ENCODE measurements around the gene GAGE12G. TPM values are rescaled to one million over a fixed set of nuclear protein-coding genes. Genes with fewer than 3 reads are reported as not detected.
"Not testable (repeated sequence)": the region's sequence is repeated elsewhere in the genome, so short reads cannot be mapped to it uniquely, and the experiment has no call there.

GAGE12G gene
- total RNA-seq, 1 experiment from 2014 or later: not detected

DNA sequence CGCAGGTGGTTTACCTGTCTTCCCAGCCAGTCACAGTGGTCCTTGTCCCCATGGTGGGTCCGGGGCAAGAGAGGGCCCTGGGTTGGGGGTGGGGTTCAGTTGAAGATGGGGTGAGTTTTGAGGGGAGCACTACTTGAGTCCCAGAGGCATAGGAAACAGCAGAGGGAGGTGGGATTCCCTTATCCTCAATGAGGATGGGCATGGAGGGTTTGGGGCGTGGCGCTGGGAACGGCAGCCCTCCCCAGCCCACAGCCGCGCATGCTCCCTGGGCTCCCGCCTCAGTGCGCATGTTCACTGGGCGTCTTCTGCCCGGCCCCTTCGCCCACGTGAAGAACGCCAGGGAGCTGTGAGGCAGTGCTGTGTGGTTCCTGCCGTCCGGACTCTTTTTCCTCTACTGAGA, 28.8 kb upstream of the GAGE12G start, which contains the start of gene GAGE12D:
TSS of gene GAGE12D (plus strand) at position 301 of the 400 bp plus-strand sequence. CDS start 1,155 bp downstream, outside the sequence.
- WGBS (ENCODE audit: extremely low coverage, insufficient read length, low lambda C conversion rate): no CpG with 5 or more reads among the region's 16 CpGs
- H3K23ac ChIP-seq (ENCODE audit: insufficient read length, low read depth, low read length); H3K4ac ChIP-seq (ENCODE audit: low read depth, low read length); H3K14ac ChIP-seq (ENCODE audit: insufficient read depth, low read length); H2BK15ac ChIP-seq (ENCODE audit: low read depth, low read length); H3K4me2 ChIP-seq (ENCODE audit: insufficient read depth, insufficient read length, low read length); DNase-seq; H3K79me1 ChIP-seq (ENCODE audit: insufficient read depth, low read depth, low read length, poor library complexity, severe bottlenecking); H3K27me3 ChIP-seq (ENCODE audit: insufficient read depth, low read length); H3K9me3 Mint-ChIP-seq; H3K23me2 ChIP-seq (ENCODE audit: insufficient read length, low read depth, low read length, poor library complexity, severe bottlenecking); H3K9me3 ChIP-seq (ENCODE audit: control insufficient read depth, low read depth, low read length); H3K18ac ChIP-seq (ENCODE audit: insufficient read length, low read depth, low read length); H3T11ph ChIP-seq (ENCODE audit: low read length); H3K27ac ChIP-seq (ENCODE audit: insufficient read length, low read depth, low read length); H3K4me3 Mint-ChIP-seq; H2AK5ac ChIP-seq (ENCODE audit: insufficient read length, low read length); H3K27me3 Mint-ChIP-seq (ENCODE audit: low read depth); H3K27ac Mint-ChIP-seq; H4K5ac ChIP-seq (ENCODE audit: insufficient read length, low read depth, low read length); H3K79me2 ChIP-seq (ENCODE audit: insufficient read depth, low read length); H3K36me3 Mint-ChIP-seq (ENCODE audit: insufficient read depth in 1 of 3, low read depth in 3 of 3); H4K8ac ChIP-seq (replicated peaks; ENCODE audit: insufficient read length, low read depth, low read length); H4K20me1 ChIP-seq (ENCODE audit: control insufficient read depth, insufficient read depth, insufficient read length); H3K4me1 Mint-ChIP-seq; H3K4me1 ChIP-seq (ENCODE audit: insufficient read depth, low read length); H2AFZ ChIP-seq (ENCODE audit: low read length); H4K91ac ChIP-seq (ENCODE audit: insufficient read length, low read depth, low read length); H3K9ac ChIP-seq (ENCODE audit: extremely low read depth, insufficient read length, low read length); H3K56ac ChIP-seq (ENCODE audit: insufficient read length, low read depth, low read length); H2BK120ac ChIP-seq (ENCODE audit: low read depth, low read length, poor library complexity, severe bottlenecking); H2BK12ac ChIP-seq (ENCODE audit: insufficient read length, low read depth, low read length); H2BK5ac ChIP-seq (ENCODE audit: insufficient read length, low read length); H2BK20ac ChIP-seq (ENCODE audit: low read depth, low read length, poor library complexity, severe bottlenecking): not testable (repeated sequence)

DNA sequence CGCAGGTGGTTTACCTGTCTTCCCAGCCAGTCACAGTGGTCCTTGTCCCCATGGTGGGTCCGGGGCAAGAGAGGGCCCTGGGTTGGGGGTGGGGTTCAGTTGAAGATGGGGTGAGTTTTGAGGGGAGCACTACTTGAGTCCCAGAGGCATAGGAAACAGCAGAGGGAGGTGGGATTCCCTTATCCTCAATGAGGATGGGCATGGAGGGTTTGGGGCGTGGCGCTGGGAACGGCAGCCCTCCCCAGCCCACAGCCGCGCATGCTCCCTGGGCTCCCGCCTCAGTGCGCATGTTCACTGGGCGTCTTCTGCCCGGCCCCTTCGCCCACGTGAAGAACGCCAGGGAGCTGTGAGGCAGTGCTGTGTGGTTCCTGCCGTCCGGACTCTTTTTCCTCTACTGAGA, 19.2 kb upstream of the GAGE12G start, which contains the start of gene GAGE12E:
TSS of gene GAGE12E (plus strand) at position 301 of the 400 bp plus-strand sequence. CDS start 1,155 bp downstream, outside the sequence.
- not testable (repeated sequence) for H3K9me3 ChIP-seq (ENCODE audit: control insufficient read depth, low read depth, low read length); H4K91ac ChIP-seq (ENCODE audit: insufficient read length, low read depth, low read length); H3K79me1 ChIP-seq (ENCODE audit: insufficient read depth, low read depth, low read length, poor library complexity, severe bottlenecking); H4K20me1 ChIP-seq (ENCODE audit: control insufficient read depth, insufficient read depth, insufficient read length); DNase-seq; H2BK20ac ChIP-seq (ENCODE audit: low read depth, low read length, poor library complexity, severe bottlenecking); H3K79me2 ChIP-seq (ENCODE audit: insufficient read depth, low read length); H3K9me3 Mint-ChIP-seq; H3K27me3 Mint-ChIP-seq (ENCODE audit: low read depth); H2BK15ac ChIP-seq (ENCODE audit: low read depth, low read length); H3K23ac ChIP-seq (ENCODE audit: insufficient read length, low read depth, low read length); H3K27me3 ChIP-seq (ENCODE audit: insufficient read depth, low read length); H3K4me3 Mint-ChIP-seq; H3K9ac ChIP-seq (ENCODE audit: extremely low read depth, insufficient read length, low read length); H3K18ac ChIP-seq (ENCODE audit: insufficient read length, low read depth, low read length); H3K14ac ChIP-seq (ENCODE audit: insufficient read depth, low read length); H2BK120ac ChIP-seq (ENCODE audit: low read depth, low read length, poor library complexity, severe bottlenecking); H2BK12ac ChIP-seq (ENCODE audit: insufficient read length, low read depth, low read length); H3K27ac ChIP-seq (ENCODE audit: insufficient read length, low read depth, low read length); H3K23me2 ChIP-seq (ENCODE audit: insufficient read length, low read depth, low read length, poor library complexity, severe bottlenecking); H4K8ac ChIP-seq (replicated peaks; ENCODE audit: insufficient read length, low read depth, low read length); H2BK5ac ChIP-seq (ENCODE audit: insufficient read length, low read length); H3K56ac ChIP-seq (ENCODE audit: insufficient read length, low read depth, low read length); H3K27ac Mint-ChIP-seq; H3K4ac ChIP-seq (ENCODE audit: low read depth, low read length); H3K4me2 ChIP-seq (ENCODE audit: insufficient read depth, insufficient read length, low read length); H2AFZ ChIP-seq (ENCODE audit: low read length); H2AK5ac ChIP-seq (ENCODE audit: insufficient read length, low read length); H3K4me1 ChIP-seq (ENCODE audit: insufficient read depth, low read length); H3K4me1 Mint-ChIP-seq; H3T11ph ChIP-seq (ENCODE audit: low read length); H4K5ac ChIP-seq (ENCODE audit: insufficient read length, low read depth, low read length); H3K36me3 Mint-ChIP-seq (ENCODE audit: insufficient read depth in 1 of 3, low read depth in 3 of 3)
- WGBS (ENCODE audit: extremely low coverage, insufficient read length, low lambda C conversion rate): no CpG with 5 or more reads among the region's 16 CpGs

Data from H9 (cell line).